ENCODE results near the gene POLR2E.
A peak's percentile ranks its signal among the peaks of the same experiment; 100 is the strongest.

The POLR2E gene

DNA sequence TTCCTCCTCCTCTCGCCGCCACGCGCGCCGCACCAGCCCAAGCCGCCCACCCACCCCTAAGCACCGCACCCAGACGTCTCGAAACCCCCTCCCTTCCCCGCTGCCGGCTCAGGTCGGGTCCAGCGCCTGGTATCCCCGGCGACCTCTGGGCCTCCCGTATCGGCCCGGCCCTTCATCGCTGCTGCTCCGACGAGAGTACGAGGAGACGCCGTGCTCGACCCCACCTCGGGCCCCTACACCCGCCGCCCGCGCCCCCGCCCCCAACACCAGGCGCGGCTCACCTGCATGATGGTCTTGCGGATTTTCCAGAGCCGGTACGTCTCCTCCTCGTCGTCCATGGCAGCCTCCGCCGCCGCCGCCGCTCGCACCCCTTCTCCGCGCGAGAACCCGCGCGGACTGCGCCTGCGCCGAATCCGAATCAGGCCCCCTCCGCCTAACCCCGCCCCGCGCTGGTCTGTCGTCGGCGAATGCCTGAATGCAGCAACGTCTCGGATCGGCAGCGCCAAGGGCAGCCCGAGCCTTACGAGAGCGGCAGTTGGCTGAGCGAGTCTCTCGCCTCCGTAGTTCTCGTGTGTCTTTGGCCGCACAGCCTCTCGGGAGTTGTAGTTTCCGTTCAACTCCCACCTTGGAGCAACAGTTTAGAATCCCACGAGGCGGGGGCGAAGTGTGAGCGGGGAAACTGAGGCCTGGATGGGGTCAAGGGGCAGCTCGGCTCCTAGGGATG lies at the start of gene POLR2E:
Gene POLR2E (minus strand): TSS at position 398 of the 724 bp plus-strand sequence. CDS start 60 bp downstream, at position 338.
- Mint-ChIP-seq H3K4me1 (ENCODE audit: low read depth) (peaks cover 51% of the 10 kb centered on the region), H3K27ac (peak within 1 kb of the TSS; percentile 95), H3K36me3 (no peaks in the 10 kb centered on the region), H3K4me3 (peak within 1 kb of the TSS; percentile 92), H3K27me3 (no peaks in the 10 kb centered on the region), H3K9me3 (ENCODE audit: low read depth) (no peaks in the 10 kb centered on the region)

DNA sequence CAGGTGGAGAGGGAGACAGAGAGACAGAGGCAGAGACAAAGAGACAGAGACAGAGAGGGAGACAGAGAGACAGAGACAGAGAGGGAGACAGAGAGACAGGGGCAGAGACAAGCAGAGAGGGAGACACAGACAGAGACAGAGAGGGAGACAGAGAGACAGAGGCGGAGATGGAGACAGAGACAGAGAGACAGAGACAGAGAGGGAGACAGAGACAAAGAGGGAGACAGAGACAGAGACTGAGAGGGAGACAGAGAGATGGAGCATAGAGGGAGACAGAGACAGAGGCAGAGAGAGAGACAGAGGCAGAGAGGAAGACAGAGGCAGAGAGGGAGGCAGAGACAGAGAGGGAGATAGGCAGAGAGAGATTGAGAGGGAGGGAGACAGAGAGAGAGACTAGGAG lies 49.6 kb upstream of the POLR2E start:
- peaks cover 6% of the 10 kb centered on the region for H3K36me3 Mint-ChIP-seq
- no peaks in the 10 kb centered on the region for H3K4me1 Mint-ChIP-seq (ENCODE audit: low read depth)
- H3K27ac Mint-ChIP-seq, result no peak overlapping the region
- no peak overlapping the region for H3K4me3 Mint-ChIP-seq
- no peaks in the 10 kb centered on the region for H3K27me3 Mint-ChIP-seq
- H3K9me3 Mint-ChIP-seq (ENCODE audit: low read depth), result no peaks in the 10 kb centered on the region

DNA sequence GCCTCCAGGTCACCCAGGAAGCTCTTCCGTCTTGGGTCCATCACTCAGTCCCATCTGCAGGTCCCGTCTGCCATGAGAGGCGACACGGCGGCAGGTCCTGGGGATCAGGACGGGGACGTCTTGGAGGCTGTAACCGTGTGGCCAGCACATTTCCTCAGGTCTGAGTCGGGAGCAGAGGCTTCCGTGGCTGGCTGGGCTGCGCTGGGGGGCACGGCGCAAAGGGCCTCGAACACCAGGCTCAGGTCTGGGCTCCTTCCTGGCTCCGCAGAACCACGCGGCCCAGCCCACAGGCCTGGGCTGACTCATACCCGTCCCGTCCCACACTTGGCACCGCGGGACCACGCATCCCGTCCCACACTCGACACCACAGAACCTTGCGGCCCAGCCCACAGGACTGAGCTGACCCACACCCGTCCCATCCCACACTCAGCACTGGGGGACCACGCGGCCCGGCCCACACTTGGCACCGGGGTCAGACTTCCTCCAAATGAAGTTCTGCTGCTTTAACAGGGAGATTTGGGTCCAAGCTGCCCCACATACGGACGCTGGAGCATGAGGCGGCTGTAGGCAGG lies 48.7 kb upstream of the POLR2E start:
- H3K4me3 Mint-ChIP-seq, result no peak overlapping the region
- no peaks in the 10 kb centered on the region for H3K4me1 Mint-ChIP-seq (ENCODE audit: low read depth)
- peaks cover 6% of the 10 kb centered on the region for H3K36me3 Mint-ChIP-seq
- no peaks in the 10 kb centered on the region for H3K9me3 Mint-ChIP-seq (ENCODE audit: low read depth)
- H3K27ac Mint-ChIP-seq, result no peak overlapping the region
- H3K27me3 Mint-ChIP-seq, result no peaks in the 10 kb centered on the region

DNA sequence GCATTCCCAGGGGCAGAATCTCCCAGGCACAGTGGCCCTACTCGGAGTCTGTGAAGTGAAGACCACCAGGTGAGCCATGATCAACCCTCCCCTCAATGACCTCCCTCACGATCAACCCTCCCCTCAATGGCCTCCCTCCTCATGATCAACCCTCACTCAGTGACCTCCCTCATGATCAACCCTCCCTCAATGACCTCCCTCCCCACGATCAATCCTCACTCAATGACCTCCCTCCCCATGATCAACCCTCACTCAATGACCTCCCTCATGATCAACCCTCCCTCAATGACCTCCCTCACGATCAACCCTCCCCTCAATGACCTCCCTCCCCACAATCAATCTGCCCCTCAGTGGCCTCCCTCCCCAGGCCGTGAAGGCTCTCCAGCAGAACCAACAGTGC lies 46.8 kb upstream of the POLR2E start:
- H3K36me3 Mint-ChIP-seq, result peaks cover 6% of the 10 kb centered on the region
- H3K4me1 Mint-ChIP-seq (ENCODE audit: low read depth), result no peaks in the 10 kb centered on the region
- H3K27ac Mint-ChIP-seq, result peak overlapping the region; percentile 1
- no peak overlapping the region for H3K4me3 Mint-ChIP-seq
- H3K27me3 Mint-ChIP-seq, result no peaks in the 10 kb centered on the region
- no peaks in the 10 kb centered on the region for H3K9me3 Mint-ChIP-seq (ENCODE audit: low read depth)

DNA sequence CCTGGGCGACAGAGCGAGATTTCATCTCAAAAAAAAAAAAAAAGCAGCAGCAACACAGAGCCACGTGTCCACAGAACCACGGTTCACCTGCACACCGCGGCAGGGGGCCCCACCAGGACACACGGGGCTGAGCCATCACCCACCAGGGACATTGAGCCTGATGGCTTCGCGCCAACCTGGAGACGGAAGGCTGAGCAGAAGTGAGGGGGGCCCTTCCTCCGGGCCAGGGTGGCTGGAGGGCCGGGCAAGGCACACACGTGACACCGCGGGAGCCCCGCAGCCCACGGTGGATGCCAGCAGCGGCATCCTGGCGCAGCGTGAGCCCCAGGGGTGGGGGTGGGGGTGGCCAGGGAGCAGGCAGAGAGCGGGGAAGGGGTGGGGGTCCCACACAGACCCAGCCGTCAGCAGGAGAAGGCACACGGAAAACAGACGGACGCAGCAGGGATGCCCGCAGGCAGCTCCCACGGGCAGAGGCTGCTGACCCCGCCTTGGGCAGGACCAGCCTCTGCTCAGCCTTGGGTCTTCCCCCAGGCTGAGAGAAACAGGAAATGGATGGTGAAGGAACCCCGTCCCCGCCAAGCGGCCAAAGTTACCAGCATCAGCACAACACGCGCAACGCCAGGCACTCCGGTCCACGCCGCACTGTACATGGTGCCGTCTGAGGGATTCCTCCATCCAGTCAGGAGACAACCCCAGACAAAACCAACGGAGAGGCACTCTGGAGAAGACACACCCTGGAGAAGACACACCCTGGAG lies 45.3 kb upstream of the POLR2E start:
- no peaks in the 10 kb centered on the region for H3K9me3 Mint-ChIP-seq (ENCODE audit: low read depth)
- H3K27me3 Mint-ChIP-seq, result no peaks in the 10 kb centered on the region
- peaks cover 6% of the 10 kb centered on the region for H3K36me3 Mint-ChIP-seq
- H3K27ac Mint-ChIP-seq, result no peak overlapping the region
- H3K4me1 Mint-ChIP-seq (ENCODE audit: low read depth), result peaks cover 2% of the 10 kb centered on the region
- H3K4me3 Mint-ChIP-seq, result no peak overlapping the region

GRCh38 chr19:1139126-1139525 lies 44.0 kb upstream of the POLR2E start:
- H3K36me3 Mint-ChIP-seq, result peaks cover 4% of the 10 kb centered on the region
- peaks cover 2% of the 10 kb centered on the region for H3K4me1 Mint-ChIP-seq (ENCODE audit: low read depth)
- H3K4me3 Mint-ChIP-seq, result no peak overlapping the region
- H3K27ac Mint-ChIP-seq, result no peak overlapping the region
- H3K27me3 Mint-ChIP-seq, result no peaks in the 10 kb centered on the region
- no peaks in the 10 kb centered on the region for H3K9me3 Mint-ChIP-seq (ENCODE audit: low read depth)

GRCh38 chr19:1138121-1138520 lies 42.9 kb upstream of the POLR2E start:
- peaks cover 2% of the 10 kb centered on the region for H3K4me1 Mint-ChIP-seq (ENCODE audit: low read depth)
- H3K36me3 Mint-ChIP-seq, result peaks cover 4% of the 10 kb centered on the region
- no peak overlapping the region for H3K27ac Mint-ChIP-seq
- no peak overlapping the region for H3K4me3 Mint-ChIP-seq
- no peaks in the 10 kb centered on the region for H3K9me3 Mint-ChIP-seq (ENCODE audit: low read depth)
- H3K27me3 Mint-ChIP-seq, result no peaks in the 10 kb centered on the region

- Mint-ChIP-seq H3K4me1 (ENCODE audit: low read depth) (peaks cover 2% of the 10 kb centered on the region), H3K27me3 (no peaks in the 10 kb centered on the region), H3K4me3 (no peak overlapping the region), H3K27ac (peak overlapping the region; percentile 89), H3K36me3 (no peaks in the 10 kb centered on the region), H3K9me3 (ENCODE audit: low read depth) (no peaks in the 10 kb centered on the region)
Observed at GRCh38 chr19:1136621-1137317, 41.6 kb upstream of the POLR2E start.

DNA sequence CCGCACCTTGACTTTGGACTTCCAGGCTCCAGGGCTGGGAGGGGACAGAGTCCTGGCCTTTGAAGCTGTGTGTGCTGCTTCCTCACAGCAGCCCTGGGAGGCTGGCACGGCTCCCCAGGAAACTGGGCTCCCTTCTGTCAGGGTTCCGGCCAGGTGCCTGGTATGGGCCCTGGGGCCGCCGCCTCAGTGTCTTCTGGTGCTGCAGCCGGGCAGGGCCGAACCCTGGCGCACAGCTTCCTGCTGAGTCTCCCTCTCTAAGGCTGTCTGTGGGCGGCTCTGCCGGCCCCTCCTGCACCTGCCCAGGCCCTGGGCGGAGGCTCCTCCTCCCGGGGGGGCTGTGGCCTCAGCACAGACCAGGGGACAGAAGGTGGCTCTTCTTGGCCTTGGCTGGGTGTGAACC lies 41.0 kb upstream of the POLR2E start:
- Mint-ChIP-seq H3K36me3 (no peaks in the 10 kb centered on the region), H3K27ac (no peak overlapping the region), H3K27me3 (no peaks in the 10 kb centered on the region), H3K4me1 (ENCODE audit: low read depth) (peaks cover 2% of the 10 kb centered on the region), H3K4me3 (no peak overlapping the region), H3K9me3 (ENCODE audit: low read depth) (no peaks in the 10 kb centered on the region)

- Mint-ChIP-seq H3K9me3 (ENCODE audit: low read depth) (no peaks in the 10 kb centered on the region), H3K36me3 (no peaks in the 10 kb centered on the region), H3K4me3 (no peak overlapping the region), H3K27ac (no peak overlapping the region), H3K4me1 (ENCODE audit: low read depth) (peaks cover 7% of the 10 kb centered on the region), H3K27me3 (no peaks in the 10 kb centered on the region)
Observed at GRCh38 chr19:1135454-1135853, 40.3 kb upstream of the POLR2E start.

DNA sequence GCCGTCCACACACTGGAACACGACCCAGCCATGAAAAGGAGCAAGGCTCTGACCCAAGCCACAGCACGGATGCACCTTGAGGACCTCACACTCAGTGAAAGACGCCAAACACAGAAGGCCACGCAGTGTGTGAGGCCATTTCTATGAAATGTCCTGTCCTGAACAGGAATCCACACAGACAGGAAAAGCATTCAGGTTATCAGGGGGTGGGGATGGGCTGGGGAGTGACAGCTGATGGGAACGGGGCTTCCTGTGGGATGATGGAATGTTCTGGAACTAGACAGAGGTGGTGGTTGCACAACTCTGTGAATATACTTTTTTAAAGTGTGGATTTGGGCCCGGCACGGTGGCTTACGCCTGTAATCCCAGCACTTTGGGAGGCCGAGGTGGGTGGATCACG lies 39.3 kb upstream of the POLR2E start:
- H3K27me3 Mint-ChIP-seq, result no peaks in the 10 kb centered on the region

DNA sequence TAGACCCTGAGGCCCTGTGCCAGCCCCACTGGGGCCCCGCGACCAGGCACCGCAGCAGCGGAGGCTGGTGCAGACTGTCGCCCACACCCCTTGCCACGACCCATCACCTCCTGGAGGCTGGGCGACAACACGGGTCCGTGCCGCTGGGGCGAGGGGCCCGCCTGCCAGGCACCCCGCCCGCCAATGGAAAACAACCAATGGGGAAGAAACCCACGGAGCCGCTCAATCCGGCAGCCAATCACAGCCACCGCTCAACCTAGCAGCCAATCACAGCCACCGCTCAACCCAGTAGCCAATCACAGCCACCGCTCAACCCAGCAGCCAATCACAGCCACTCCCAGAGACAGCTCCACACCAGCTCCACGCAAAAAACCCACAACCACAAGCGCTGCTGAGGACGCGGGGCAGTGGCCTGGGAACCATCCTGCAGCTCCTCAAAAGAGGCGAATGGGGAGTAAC lies 38.3 kb upstream of the POLR2E start:
- Mint-ChIP-seq H3K27ac (peak overlapping the region; percentile 85), H3K36me3 (no peaks in the 10 kb centered on the region), H3K9me3 (ENCODE audit: low read depth) (no peaks in the 10 kb centered on the region), H3K4me1 (ENCODE audit: low read depth) (peaks cover 15% of the 10 kb centered on the region), H3K4me3 (peak overlapping the region; percentile 23), H3K27me3 (no peaks in the 10 kb centered on the region)

More for the DNA sequence above, 39.3 kb upstream of the POLR2E start:
- H3K36me3 Mint-ChIP-seq, result no peaks in the 10 kb centered on the region
- peak overlapping the region; percentile 58 for H3K27ac Mint-ChIP-seq
- H3K4me3 Mint-ChIP-seq, result no peak overlapping the region
- H3K9me3 Mint-ChIP-seq (ENCODE audit: low read depth), result no peaks in the 10 kb centered on the region
- peaks cover 13% of the 10 kb centered on the region for H3K4me1 Mint-ChIP-seq (ENCODE audit: low read depth)

- Mint-ChIP-seq H3K4me3 (peak overlapping the region; percentile 83), H3K27me3 (no peaks in the 10 kb centered on the region), H3K27ac (peak overlapping the region; percentile 80), H3K9me3 (ENCODE audit: low read depth) (no peaks in the 10 kb centered on the region), H3K4me1 (ENCODE audit: low read depth) (peaks cover 17% of the 10 kb centered on the region), H3K36me3 (no peaks in the 10 kb centered on the region)
Observed at GRCh38 chr19:1132552-1133383, 37.6 kb upstream of the POLR2E start.
